Mammary epithelial cell (primary cell): ENCODE measurements around the gene FNDC3B.

Source experiments
- CTCF ChIP-seq, 2 donors: IDR thresholded peaks in 1 of 2; conservative IDR thresholded peaks in 1 of 2; 2 replicates each; pipeline ENCODE4 v1.5.1; 2011 to 2012; ENCODE audit warnings: inconsistent platforms in 2 of 2, low read length in 2 of 2, mild to moderate bottlenecking in 2 of 2, control low read depth in 1 of 2, low read depth in 1 of 2; ENCODE audit not compliant: insufficient read depth in 1 of 2; ENCODE audit errors: extremely low read depth in 1 of 2
- EZH2 ChIP-seq: IDR thresholded peaks from 2 replicates; pipeline ENCODE4 v1.6.1; 2012; ENCODE audit warnings: low read length, inconsistent platforms, borderline replicate concordance

GRCh38 chr3:172132721-172133311, 93.4 kb downstream of the FNDC3B start:
- TF ChIP-seq CTCF (conservative IDR thresholded peaks at IDR 0.05 in 1 of 2, IDR thresholded peaks at IDR 0.05 in 1 of 2; ENCODE audit: extremely low read depth in 1 of 2, insufficient read depth in 1 of 2, low read depth in 1 of 2, low read length in 2 of 2), result no peak
- TF ChIP-seq EZH2, result no peak
